ENCODE measurements around the gene UBN2.

GRCh38 chr7:139299296-139299695 is 68.3 kb downstream of the UBN2 start:
- no peak for TF ChIP-seq TAF1 (IDR thresholded peaks at IDR 0.05; ENCODE audit: low read depth, low read length)
- TF ChIP-seq POLR2A (IDR thresholded peaks at IDR 0.05; ENCODE audit: low read depth, low read length) = no peak
- TF ChIP-seq POLR2AphosphoS5 (IDR thresholded peaks at IDR 0.05; ENCODE audit: low read depth, low read length) = no peak
